ENCODE measurements around the gene ARIH2.
A peak's percentile ranks its signal among the peaks of the same experiment; 100 is the strongest.
"Not testable (repeated sequence)": the region's sequence is repeated elsewhere in the genome, so short reads cannot be mapped to it uniquely, and the experiment has no call there.

Gene ARIH2

DNA sequence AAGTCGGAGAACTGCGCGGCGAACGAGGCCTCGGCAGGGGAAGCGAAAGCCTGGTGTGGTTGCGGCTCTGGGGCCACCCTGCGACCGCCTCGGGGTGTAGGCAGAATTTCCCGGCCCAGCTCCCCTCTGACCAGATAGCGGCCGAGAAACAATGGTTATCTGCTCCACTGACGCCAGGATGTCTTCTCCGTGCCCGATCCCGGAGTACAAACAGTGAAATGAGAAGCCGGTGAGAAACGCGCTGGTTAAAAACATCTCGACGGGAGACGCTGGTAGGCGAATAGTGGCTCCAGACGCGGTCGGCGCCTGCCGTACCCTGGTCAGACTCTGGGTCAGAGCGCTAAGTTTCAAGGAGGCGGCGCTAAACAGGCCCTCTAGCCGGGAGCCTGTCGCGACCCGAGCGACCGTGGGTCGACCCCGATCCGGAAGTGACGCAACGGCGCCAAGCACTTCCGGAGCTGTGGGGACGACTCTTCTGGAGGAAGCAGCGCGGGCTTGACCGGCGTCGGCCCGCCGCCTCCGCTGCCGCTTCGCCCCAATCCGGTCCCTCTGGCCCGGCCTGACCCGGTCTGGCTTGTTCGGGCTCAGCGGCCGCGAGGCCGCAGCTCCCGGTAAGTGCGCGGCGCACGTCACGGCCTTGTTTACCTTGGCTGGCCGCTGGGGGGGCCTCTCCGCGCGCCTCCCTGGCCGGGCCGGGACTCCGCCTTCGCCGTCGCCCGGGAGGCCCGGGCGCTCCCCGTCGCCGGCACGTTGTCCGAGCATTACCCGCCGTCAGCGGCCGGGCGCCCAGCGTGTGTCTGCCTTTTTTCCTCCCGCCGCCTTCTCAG lies at the start of gene ARIH2:
ARIH2 (plus strand) TSS at position 455 of the 827 bp plus-strand sequence. CDS start 8,717 bp downstream, outside the sequence.
- peak; percentile 96 for DNase-seq

GRCh38 chr3:48877671-48878070 lies 41.0 kb upstream of the ARIH2 start:
- no peak for DNase-seq

DNA sequence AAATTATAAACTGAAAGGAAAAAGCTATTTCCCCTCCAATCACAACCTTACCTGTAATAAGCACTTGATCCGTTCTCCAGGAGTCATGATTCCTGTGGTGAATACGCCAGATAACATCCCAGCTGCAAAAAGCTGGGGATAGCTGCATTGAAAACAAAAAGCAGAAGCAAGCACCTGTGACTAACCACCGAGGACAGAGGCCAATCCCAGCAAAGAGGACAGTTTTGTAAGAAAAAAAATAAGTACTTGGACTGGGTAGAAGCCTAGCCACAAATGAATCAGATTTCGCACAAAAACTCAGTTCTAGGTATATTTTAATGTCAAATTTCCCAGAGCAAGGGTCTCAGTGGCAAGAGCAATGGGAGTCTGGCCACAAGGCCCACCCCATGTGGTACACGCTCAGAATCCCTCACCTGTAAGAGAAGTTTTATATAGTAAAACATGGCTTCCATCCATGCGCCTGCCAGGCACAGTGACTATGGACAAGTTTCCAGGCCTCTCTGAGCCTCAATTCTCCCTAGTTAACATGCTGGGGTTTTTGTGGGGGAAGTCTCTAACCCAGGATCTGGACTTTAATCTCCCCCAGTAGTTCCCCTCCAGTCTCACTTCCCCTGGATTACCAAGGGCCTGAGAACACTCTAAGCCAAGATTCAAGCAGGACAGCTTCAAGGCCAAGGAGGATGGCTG lies 39.2 kb upstream of the ARIH2 start:
- DNase-seq, result no peak

- no peak for DNase-seq
Observed at GRCh38 chr3:48879994-48880377, 38.7 kb upstream of the ARIH2 start.

GRCh38 chr3:48881006-48881405 lies 37.6 kb upstream of the ARIH2 start:
- DNase-seq, result no peak

DNA sequence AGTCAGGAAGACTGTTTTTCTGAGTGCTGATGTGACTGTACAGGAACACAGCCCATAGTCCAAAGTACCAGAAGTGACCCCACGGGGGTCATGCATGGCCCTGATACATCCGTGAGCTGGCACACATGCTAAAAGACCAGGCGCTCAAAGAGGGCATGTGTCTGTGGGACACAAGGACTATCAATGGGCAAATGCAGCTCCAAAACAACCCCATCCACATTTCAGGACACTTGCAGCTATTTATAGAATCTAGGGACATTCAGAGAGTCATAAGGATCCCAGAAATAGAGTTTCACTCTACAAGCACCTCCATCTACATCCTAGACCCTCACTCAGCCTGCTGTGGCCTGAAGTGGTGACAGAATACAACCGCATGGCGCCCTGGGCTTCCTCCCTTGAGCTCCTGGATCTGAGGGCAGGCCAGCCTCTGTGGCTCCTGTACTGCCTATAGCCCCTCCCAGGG lies 37.0 kb upstream of the ARIH2 start:
- DNase-seq, result no peak

DNA sequence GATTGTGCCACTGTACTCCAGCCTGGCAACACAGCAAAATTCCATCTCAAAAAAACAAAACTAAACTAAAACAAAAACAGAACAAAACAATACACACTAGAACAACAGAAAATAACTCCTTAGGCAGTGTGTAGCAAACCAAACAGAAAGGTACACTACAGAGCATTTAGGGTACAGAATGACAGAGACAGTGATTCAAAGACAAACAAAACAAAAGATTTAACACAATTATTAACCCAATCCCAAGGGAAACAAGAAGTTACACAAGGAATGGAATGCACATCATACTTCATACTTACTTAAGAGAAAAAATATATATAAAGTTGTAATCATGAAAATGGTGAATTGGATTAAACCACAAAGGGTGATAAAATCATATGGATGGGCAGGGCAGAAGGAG lies 32.9 kb upstream of the ARIH2 start:
- DNase-seq, result no peak

DNA sequence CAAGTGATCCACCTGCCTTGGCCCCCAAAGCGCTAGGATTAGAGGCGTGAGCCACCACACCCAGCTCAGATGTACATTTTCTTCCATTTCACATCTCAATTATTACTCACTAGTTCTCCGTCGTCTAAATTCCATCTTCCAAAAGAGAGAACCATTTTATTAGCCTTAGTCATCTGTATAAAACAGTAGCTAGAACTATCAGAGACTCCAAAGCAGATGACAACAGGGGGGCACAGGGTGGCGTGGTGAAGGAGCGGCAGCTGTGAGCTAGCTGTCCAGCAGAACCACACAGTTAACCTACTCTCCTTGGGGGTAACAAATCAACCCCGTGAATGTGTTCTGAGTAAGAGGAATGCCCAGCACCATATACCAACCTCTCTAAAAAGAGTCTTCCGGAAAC lies 27.0 kb upstream of the ARIH2 start:
- DNase-seq, result no peak

DNA sequence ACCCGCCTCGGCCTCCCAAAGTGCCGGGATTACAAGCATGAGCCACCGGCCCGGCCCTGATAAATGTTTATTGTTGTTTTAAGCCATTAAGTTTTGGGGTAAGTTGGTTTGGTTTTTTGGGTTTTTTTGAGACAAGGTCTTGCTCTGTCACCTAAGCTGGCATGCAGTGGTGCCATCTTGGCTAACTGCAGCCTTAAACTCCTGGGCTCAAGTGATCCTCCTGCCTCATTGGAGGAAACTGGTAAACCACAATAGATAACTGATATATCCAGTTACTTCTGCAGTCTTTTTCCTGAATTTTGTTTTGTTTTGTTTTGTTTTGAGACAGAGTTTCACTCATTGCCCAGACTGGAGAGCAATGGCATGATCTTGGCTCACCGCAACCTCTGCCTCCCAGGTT lies 24.1 kb upstream of the ARIH2 start:
- DNase-seq, result no peak

DNA sequence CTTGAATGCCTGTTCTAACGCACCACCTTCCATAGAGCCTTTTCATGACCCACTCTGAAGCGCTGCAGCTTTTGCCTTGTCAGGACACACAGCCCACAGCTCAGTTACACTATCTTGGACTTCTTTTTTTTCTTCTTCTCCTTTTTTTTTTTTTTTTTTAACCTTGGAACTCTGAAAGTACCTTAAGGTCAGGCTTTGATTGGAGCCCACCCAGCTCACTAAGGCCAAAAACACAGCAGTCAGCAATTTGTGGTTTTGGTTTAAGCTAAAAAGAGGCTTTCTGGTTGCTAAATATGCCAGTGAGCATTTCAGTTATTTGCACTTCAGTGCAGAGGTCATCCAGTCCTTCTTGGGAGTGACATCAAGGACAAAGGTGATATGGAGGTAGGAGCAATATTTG lies 21.7 kb upstream of the ARIH2 start:
- no peak for DNase-seq

GRCh38 chr3:48897460-48898376 lies 20.9 kb upstream of the ARIH2 start:
- DNase-seq, result peak; percentile 63

DNA sequence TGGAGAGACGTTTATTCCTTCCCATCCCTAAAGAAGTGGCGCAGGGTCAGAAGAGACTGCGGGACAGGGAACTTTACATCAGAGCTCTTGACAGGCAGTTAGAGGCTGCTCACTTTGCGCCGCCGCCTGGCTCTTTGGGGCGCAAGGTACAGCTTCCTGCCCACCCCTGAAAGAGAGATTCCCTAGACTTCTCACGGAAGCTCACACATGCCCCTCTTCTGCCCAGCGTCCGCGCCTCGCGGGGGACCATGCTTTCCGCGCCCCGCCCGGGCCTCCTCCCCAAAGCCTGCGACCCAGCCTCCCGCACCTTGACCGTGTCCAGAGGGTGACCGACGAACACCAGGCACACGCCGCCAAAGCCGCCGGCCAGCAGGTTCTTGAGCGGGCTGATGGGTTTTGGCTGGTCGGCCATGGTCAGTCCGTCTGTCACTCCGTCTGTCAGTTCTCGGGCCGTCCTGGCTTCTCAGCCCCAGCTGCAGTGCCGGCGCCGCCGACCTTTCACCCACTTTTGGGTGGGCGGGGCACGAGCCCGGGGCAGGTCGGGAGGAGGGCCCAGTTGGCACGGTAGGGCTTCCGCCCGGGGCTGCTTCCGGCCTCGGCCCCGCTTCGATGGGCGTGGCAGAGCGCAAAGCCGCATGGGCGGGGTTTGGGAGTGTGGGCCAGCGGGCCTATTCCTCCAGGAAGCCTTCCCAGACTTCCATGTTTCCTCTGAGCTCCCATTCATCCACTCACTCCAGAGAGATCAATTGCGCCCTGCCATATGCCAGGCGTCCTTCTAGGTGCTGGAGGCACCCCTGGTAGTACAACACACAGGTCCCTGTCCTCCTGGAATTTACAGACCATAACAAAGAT lies 20.0 kb upstream of the ARIH2 start, which contains the start of gene SLC25A20:
SLC25A20 (minus strand) TSS at position 500 of the 852 bp plus-strand sequence; CDS start at position 412, 88 bp downstream.
- DNase-seq, result peak; percentile 97

- no peak for DNase-seq
Observed at GRCh38 chr3:48899273-48899672, 19.4 kb upstream of the ARIH2 start.

- not testable (repeated sequence) for DNase-seq
Observed at GRCh38 chr3:48907026-48907425, 11.6 kb upstream of the ARIH2 start.

- DNase-seq, result peak; percentile 47
Observed at GRCh38 chr3:48915296-48915695, 3.3 kb upstream of the ARIH2 start.

DNA sequence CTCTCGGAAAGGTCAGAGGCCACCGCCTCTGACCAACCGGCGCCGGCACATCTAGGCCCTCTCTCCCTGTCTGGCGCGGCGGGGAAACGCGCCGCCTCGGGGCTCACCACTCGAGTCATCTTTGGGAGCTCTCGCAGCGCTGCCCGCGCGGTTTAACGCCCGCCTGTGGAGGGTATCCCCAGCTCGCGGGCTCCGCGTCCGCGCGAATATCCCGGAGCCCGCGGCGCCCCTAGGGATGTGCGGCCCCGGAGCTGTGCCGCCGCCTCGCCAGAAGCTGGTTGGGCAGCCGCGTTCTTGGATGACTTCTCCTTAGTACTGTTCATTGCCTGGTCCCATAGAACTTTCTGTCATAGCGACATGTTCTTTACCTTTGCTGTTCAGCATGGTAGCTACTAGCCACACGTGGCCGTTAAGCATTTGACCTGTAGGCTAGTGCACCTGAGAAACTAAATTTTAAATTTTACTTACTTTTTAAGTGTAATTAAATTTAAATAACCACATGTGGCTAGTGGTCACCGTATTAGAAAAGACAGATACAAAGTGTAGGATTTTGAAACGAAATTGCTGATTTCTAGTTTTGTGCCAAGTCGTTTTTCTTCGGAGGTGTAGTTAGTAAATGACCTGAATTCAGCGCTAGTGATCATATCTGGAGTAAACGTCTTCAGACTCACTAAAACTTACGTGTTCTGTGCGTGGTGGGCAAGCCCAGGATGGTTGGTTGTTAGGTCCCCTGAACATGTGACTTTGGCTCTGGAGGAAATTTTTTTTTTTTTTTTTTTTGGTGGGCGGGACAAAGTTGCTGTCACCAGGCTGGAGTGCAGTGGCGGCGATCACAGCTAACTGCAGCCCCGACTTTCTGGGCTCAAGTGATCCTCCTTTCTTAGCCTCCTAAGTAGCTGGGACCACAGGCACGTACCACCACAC lies 835 bp downstream of the ARIH2 start:
- DNase-seq, result peak; percentile 83

DNA sequence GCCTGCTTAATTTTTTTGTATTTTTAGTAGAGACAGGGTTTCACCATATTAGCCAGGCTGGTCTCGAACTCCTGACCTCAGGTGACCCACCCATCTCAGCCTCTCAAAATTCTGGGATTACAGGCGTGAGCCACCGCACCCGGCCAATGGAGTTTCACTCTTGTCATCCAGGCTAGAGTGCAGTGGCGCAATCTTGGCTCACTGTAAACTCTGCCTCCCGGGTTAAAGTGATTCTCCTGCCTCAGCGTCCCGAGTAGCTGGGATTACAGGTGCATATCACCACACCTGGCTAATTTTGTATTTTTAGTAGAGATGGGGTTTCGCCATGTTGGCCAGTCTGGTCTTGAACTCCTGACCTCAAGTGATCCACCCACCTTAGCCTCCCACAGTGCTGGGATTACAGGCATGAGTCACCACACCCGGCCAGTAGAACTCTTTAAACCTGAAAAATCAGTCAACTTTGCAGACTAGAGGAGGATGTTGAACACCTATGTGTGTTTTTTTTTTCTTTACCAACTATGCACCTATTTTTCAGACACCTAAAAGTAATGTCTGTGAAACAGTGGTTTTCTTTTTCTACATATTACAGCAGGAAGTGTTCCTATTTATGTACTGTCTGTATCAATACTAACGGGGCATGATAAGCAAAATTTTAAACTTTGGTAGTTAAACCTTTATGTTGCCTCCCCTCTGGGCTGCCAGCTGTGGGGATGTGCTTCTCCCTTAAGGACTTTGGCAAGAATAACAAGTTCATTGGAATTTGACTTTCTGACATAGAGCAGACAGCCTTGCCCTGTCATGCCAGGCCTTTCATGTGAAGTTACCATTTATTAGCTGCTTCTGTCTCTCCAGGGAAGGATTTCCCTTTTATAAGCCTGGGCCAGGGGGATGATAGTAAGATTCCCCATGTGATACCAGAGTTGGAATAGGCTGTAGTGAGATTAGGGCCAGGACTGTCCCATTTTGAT lies 8.1 kb downstream of the ARIH2 start:
- DNase-seq, result peak; percentile 65

DNA sequence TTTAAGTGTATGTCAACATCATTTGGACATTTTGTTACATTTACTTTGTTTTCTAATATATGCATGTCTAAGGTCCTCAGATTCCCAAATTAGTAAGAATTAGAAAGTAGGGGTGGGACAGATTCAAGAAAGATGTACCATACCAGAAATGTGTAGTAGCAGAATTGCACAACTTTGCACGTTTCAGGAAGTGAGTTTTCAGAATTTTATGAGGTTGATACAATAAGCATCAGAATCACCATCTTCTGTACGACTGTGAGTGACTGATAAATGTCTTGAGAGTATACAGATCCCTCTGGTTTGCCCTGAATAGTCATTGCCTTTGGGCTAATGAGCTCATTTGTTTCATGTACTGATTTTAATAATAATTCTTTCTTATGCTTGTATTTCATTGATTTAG lies 9.3 kb downstream of the ARIH2 start:
- no peak for DNase-seq

DNA sequence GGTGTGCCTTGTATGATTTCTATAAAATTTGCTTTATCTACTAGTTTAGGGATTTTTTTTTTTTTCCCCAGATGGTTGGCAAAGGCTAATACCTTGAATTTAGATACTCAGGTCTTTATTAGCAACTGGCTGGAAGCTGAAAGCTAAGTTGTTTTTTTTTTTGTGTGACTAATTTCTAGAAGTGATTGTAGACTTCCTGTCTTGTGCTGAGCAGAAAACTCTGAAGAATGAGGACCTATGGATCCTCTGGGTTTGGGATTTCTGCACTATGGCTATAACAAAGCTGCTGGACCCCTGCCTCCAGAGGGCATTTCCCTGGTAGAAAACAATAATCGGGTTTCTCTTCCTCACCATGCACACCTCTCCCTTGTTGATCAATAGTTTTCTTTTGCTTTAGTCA lies 10.0 kb downstream of the ARIH2 start:
- DNase-seq, result no peak

Data from activated effector memory CD4-positive, alpha-beta T cell treated with anti-CD3 and anti-CD28 coated beads, Interleukin-2, amount 50 U/mL, for 16 hours (primary cell).